GM12878 (cell line): Measurements from ENCODE around the gene AP3B1. TPM values are rescaled to one million over a fixed set of nuclear protein-coding genes. Genes with fewer than 3 reads are reported as not detected.

Source experiments
- ATAC-seq: fragments of 200-7000 bp; cut with Tn5 transposase; 3 replicates; pipeline ENCODE4 v1.9.1; 2020; ENCODE audit warnings: mild to moderate bottlenecking, moderate library complexity
- BruUV-seq: library from RNA; stranded (reverse); fragments of 400-500 nt; replicated peaks from 2 replicates; lab custom pipeline; 2021; lab: Mats Ljungman, UMichigan
- CTCF ChIA-PET: fragments of 300-600 bp; sonication (Branson Sonifier 250); formaldehyde crosslinking; extraction: SDS; loops from one replicate; lab custom pipeline; 2021; ENCODE audit warnings: inconsistent platforms; lab: Yijun Ruan, JAX
- POLR2A ChIA-PET: fragments of 350-600 bp; formaldehyde crosslinking; extraction: SDS; loops from one replicate; lab custom pipeline; 2021; ENCODE audit warnings: inconsistent platforms; lab: Charles Lee
- RAD21 ChIA-PET: fragments of 300-600 bp; sonication (Branson Sonifier 250); formaldehyde crosslinking; loops from one replicate; lab custom pipeline; 2023; ENCODE audit warnings: antibody characterized with exemption; ENCODE audit not compliant: unreplicated experiment; lab: Charles Lee
- SMC1A ChIA-PET: fragments of 300-600 bp; sonication (Branson Sonifier 250); formaldehyde crosslinking; loops from one replicate; lab custom pipeline; 2023; ENCODE audit not compliant: unreplicated experiment, uncharacterized antibody; lab: Charles Lee
- DNase-seq: peaks from one replicate; pipeline ENCODE4 v3.0.0-alpha.2; 2011; ENCODE audit warnings: low read depth, low spot score
- FAIRE-seq: peaks from 3 replicates; lab custom pipeline; 2011; peaks lifted over from hg19 to GRCh38; lab: Jason Lieb, UNC
- H2AFZ ChIP-seq: 2 replicates; pipeline ENCODE4 v1.6.0; 2011; ENCODE audit warnings: low read depth, low read length, control low read depth; ENCODE audit not compliant: control insufficient read depth
- H3K27ac ChIP-seq: 2 replicates; pipeline ENCODE4 v1.5.1; 2011; ENCODE audit warnings: control low read depth; ENCODE audit not compliant: control insufficient read depth, insufficient read depth
- H3K27me3 ChIP-seq, 2 experiments: replicated peaks in 1 of 2; 2 replicates each; pipeline versions ENCODE4 v1.6.0 to v1.6.1; 2011; ENCODE audit warnings: low read length in 1 of 2; ENCODE audit not compliant: control insufficient read depth in 2 of 2, insufficient read depth in 2 of 2
- H3K36me3 ChIP-seq, 2 experiments: 2 replicates each; pipeline ENCODE4 v1.5.1; 2011; ENCODE audit warnings: low read length in 1 of 2; ENCODE audit not compliant: control insufficient read depth in 2 of 2, insufficient read depth in 2 of 2
- H3K4me1 ChIP-seq: 2 replicates; pipeline ENCODE4 v1.6.1; 2011; ENCODE audit warnings: mild to moderate bottlenecking, low read length, moderate library complexity, mixed read lengths; ENCODE audit not compliant: control insufficient read depth, insufficient read depth
- H3K4me2 ChIP-seq: 2 replicates; pipeline ENCODE4 v1.6.0; 2011; ENCODE audit warnings: control low read depth; ENCODE audit not compliant: control insufficient read depth, insufficient read depth
- H3K4me3 ChIP-seq: fragments of 200-600 bp; sonication (generic); 2 replicates; pipeline ENCODE4 v1.5.1; 2016
- H3K79me2 ChIP-seq: 2 replicates; pipeline ENCODE4 v1.6.0; 2011; ENCODE audit warnings: low read length; ENCODE audit not compliant: control insufficient read depth, insufficient read depth
- H3K9ac ChIP-seq: 2 replicates; pipeline ENCODE4 v1.8.0; 2011; ENCODE audit warnings: low read length, control low read depth, mixed read lengths; ENCODE audit not compliant: control insufficient read depth, insufficient read depth
- H3K9me3 ChIP-seq: replicated peaks from 3 replicates; pipeline ENCODE4 v1.5.1; 2011; ENCODE audit warnings: mild to moderate bottlenecking, low read length; ENCODE audit not compliant: control insufficient read depth, insufficient read depth
- H4K20me1 ChIP-seq: 2 replicates; pipeline ENCODE4 v1.6.0; 2011; ENCODE audit not compliant: control insufficient read depth, insufficient read depth
- CHD4 ChIP-seq: fragments of 200-600 bp; sonication (generic); IDR thresholded peaks from 2 replicates; pipeline ENCODE4 v1.6.1; 2016; ENCODE audit warnings: mild to moderate bottlenecking
- E2F8 ChIP-seq: fragments of 450-650 bp; IDR thresholded peaks from 2 replicates; pipeline ENCODE4 v1.6.1; 2018; ENCODE audit warnings: mild to moderate bottlenecking, low read depth, moderate library complexity; ENCODE audit not compliant: partially characterized antibody
- ETV6 ChIP-seq, 2 experiments: fragments of 450-650 bp in 1 of 2; IDR thresholded peaks in 1 of 2; conservative IDR thresholded peaks in 1 of 2; 2 replicates each; pipeline ENCODE4 v1.6.1; 2014; ENCODE audit warnings: antibody characterized with exemption in 1 of 2, borderline replicate concordance in 1 of 2, low read depth in 1 of 2, mild to moderate bottlenecking in 1 of 2, moderate library complexity in 1 of 2
- FOXM1 ChIP-seq: IDR thresholded peaks from 2 replicates; pipeline ENCODE4 v1.6.1; 2012; ENCODE audit warnings: low read depth, mild to moderate bottlenecking, inconsistent platforms, low read length, moderate library complexity
- GABPA ChIP-seq: IDR thresholded peaks from 2 replicates; pipeline ENCODE4 v1.6.1; 2014; ENCODE audit warnings: antibody characterized with exemption, low read depth, mild to moderate bottlenecking, inconsistent platforms
- KAT2A ChIP-seq: conservative IDR thresholded peaks from 2 replicates; pipeline ENCODE4 v1.6.1; 2011; ENCODE audit warnings: low read depth, low read length; ENCODE audit not compliant: control insufficient read depth
- MAX ChIP-seq: IDR thresholded peaks from 2 replicates; pipeline ENCODE4 v1.6.1; 2012; ENCODE audit warnings: low read depth, low read length, improper control_type of control experiment
- PAX8 ChIP-seq: fragments of 450-650 bp; IDR thresholded peaks from 2 replicates; pipeline ENCODE4 v1.6.1; 2017; ENCODE audit warnings: mild to moderate bottlenecking, moderate library complexity
- POLR2AphosphoS2 ChIP-seq: IDR thresholded peaks from 2 replicates; pipeline ENCODE4 v1.6.1; 2011; ENCODE audit warnings: low read depth, mild to moderate bottlenecking, low read length, improper control_type of control experiment, moderate library complexity
- POLR2AphosphoS5 ChIP-seq: IDR thresholded peaks from 2 replicates; pipeline ENCODE4 v1.6.1; 2011; ENCODE audit warnings: mild to moderate bottlenecking, low read length, inconsistent platforms
- RBBP5 ChIP-seq: fragments of 200-600 bp; sonication (generic); conservative IDR thresholded peaks from 2 replicates; pipeline ENCODE4 v1.6.1; 2016
- RELA ChIP-seq: fragments of 450-650 bp; IDR thresholded peaks from 2 replicates; pipeline ENCODE4 v1.8.0; 2014; ENCODE audit warnings: borderline replicate concordance; ENCODE audit not compliant: partially characterized antibody
- SIX5 ChIP-seq: IDR thresholded peaks from 2 replicates; pipeline ENCODE4 v1.6.1; 2011; ENCODE audit warnings: mild to moderate bottlenecking, low read depth, low read length, moderate library complexity; ENCODE audit not compliant: severe bottlenecking
- SREBF1 ChIP-seq: IDR thresholded peaks from 2 replicates; pipeline ENCODE4 v1.6.1; 2012; ENCODE audit warnings: mild to moderate bottlenecking, low read length
- STAT1 ChIP-seq: fragments of 450-650 bp; conservative IDR thresholded peaks from 2 replicates; pipeline ENCODE4 v1.6.1; 2014; ENCODE audit warnings: antibody characterized with exemption, mild to moderate bottlenecking
- ZBED1 ChIP-seq: IDR thresholded peaks from 2 replicates; pipeline ENCODE4 v1.6.1; 2016; ENCODE audit warnings: borderline replicate concordance
- ZBTB40 ChIP-seq: fragments of 450-650 bp; IDR thresholded peaks from 2 replicates; pipeline ENCODE4 v1.6.1; 2016; ENCODE audit warnings: mild to moderate bottlenecking, moderate library complexity, borderline replicate concordance
- ZNF622 ChIP-seq: fragments of 450-650 bp; IDR thresholded peaks from 2 replicates; pipeline ENCODE4 v1.6.1; 2017; ENCODE audit warnings: mild to moderate bottlenecking, inconsistent platforms
- ZZZ3 ChIP-seq: IDR thresholded peaks from 2 replicates; pipeline ENCODE4 v1.6.1; 2011; ENCODE audit warnings: low read depth; ENCODE audit not compliant: control insufficient read depth, insufficient read length
- in situ Hi-C: fragments of 300-500 bp; cut with MboI; formaldehyde crosslinking; loops from 9 replicates; pipeline ENCODE4 v1.14.3; 2018; ENCODE audit warnings: mixed read lengths
- intact Hi-C: fragments of 100-400 bp; cut with micrococcal nuclease; formaldehyde crosslinking; loops from one replicate; pipeline ENCODE4 v1.14.2; 2022; ENCODE audit not compliant: unreplicated experiment
- polyA plus RNA-seq, 11 experiments: library from polyadenylated mRNA; depleted of rRNA in 4 of 11; unstranded in 6 of 11; stranded (reverse) in 5 of 11; fragments of >200 nt; fragmentation: Nextera tagmentation in 4 of 11; fragmentation: Illumina TruSeq in 1 of 11; extraction: Ambion mirVana in 4 of 11; extraction: Trizol in 1 of 11; gene quantifications; 1 replicate in 1 of 11; 2 replicates in 10 of 11; pipeline versions ENCODE4 v1.2.1 to v1.2.3, GENCODE V29; 2011 to 2016; ENCODE audit warnings: inconsistent platforms in 2 of 11, missing spikeins in 2 of 11, low read depth in 1 of 11
- total RNA-seq, 4 experiments: library from RNA; depleted of rRNA in 3 of 4; stranded (reverse); fragments of >200 nt in 3 of 4; fragmentation: Illumina TruSeq in 1 of 4; extraction: Trizol in 1 of 4; gene quantifications; 2 replicates each; pipeline versions ENCODE4 v1.2.1 to v1.2.3, GENCODE V29; 2013 to 2021

Gene AP3B1
- total and polyA plus RNA-seq, 10 of the 15 experiments (the other 5 are each of a cell fraction or from before 2014, with no cell fraction given): 30.9 to 70.8 (median 46.0) TPM

GRCh38 chr5:78287833-78288232, 6.7 kb downstream of the AP3B1 start (continued):
- TF ChIP-seq POLR2AphosphoS2 (no peak), STAT1 (no peak), ZNF622 (no peak), POLR2AphosphoS5 (no peak), SIX5 (no peak), PAX8 (no peak), RELA (no peak)

- Histone ChIP-seq H3K4me2 (no peak overlapping the region; the same call in 1 of the 2 replicates), H3K9ac (no peak overlapping the region), H3K27me3 (no peaks in the 10 kb centered on the region), H3K4me3 (no peak overlapping the region), H3K9me3 (no peaks in the 10 kb centered on the region; the same call in 2 of the 3 replicates), H2AFZ (no peak overlapping the region), H3K36me3 (no peaks in the 10 kb centered on the region), H3K27ac (no peak overlapping the region), H4K20me1 (no peaks in the 10 kb centered on the region), H3K79me2 (peaks cover 70% of the 10 kb centered on the region), H3K4me1 (no peaks in the 10 kb centered on the region)
- FAIRE-seq (no peak), DNase-seq (no peak), ATAC-seq (no peak)
- SMC1A ChIA-PET: interaction anchor here (1.0 to 1.6 kb wide), 3 partner anchors 9 to 14 kb away, joined by 4 to 6 read pairs (median 5); no protein-coding TSS in a partner anchor
- in situ Hi-C loops: no loop called here
- POLR2A ChIA-PET: no interaction called here
- intact Hi-C loops: no loop called here
- no TSS peak for BruUV-seq
- CTCF ChIA-PET: interaction anchor here (0.6 to 1.1 kb wide), 6 partner anchors 8 to 78 kb away, joined by 3 read pairs; no protein-coding TSS in a partner anchor
- RAD21 ChIA-PET: no interaction called here
- TF ChIP-seq KAT2A: no peak
- TF ChIP-seq MAX: no peak
- no peak for TF ChIP-seq RBBP5
- TF ChIP-seq FOXM1: no peak
- no peak for TF ChIP-seq ETV6 (conservative IDR thresholded peaks at IDR 0.05 in 1 of 2, IDR thresholded peaks at IDR 0.05 in 1 of 2; ENCODE audit: borderline replicate concordance in 1 of 2, low read depth in 1 of 2)
- no peak for TF ChIP-seq ZBTB40
- no peak for TF ChIP-seq GABPA
- TF ChIP-seq ZBED1: no peak
- TF ChIP-seq SREBF1: no peak
- no peak for TF ChIP-seq ZZZ3
- TF ChIP-seq E2F8: no peak
- no peak for TF ChIP-seq CHD4
These were observed 7.3 kb downstream of the AP3B1 start for GRCh38 chr5:78287169-78287568.
